Activated CD8-positive, alpha-beta T cell treated with anti-CD3 and anti-CD28 coated beads for 36 hours (primary cell): ENCODE results near the gene ABCC2. TPM values are rescaled to one million over a fixed set of nuclear protein-coding genes. Genes with fewer than 3 reads are reported as not detected.

Experiments used
- ATAC-seq: fragments of 200-7000 bp; cut with Tn5 transposase; one replicate; pipeline ENCODE4 v1.10.0; 2021; ENCODE audit warnings: mild to moderate bottlenecking, moderate library complexity
- CTCF ChIA-PET: fragments of 350-600 bp; sonication (Branson Sonifier 250); formaldehyde crosslinking; loops from one replicate; lab custom pipeline; 2021; ENCODE audit warnings: antibody characterized with exemption; lab: Charles Lee
- POLR2A ChIA-PET: fragments of 350-600 bp; sonication (Branson Sonifier 250); formaldehyde crosslinking; loops from one replicate; lab custom pipeline; 2021; ENCODE audit warnings: antibody characterized with exemption; lab: Charles Lee
- DNase-seq: peaks from one replicate; pipeline ENCODE4 v3.0.0-alpha.2; 2020
- H3K27ac Mint-ChIP-seq: one replicate; pipeline ENCODE4 v1.8.0; 2021; ENCODE audit warnings: mild to moderate bottlenecking, mixed read lengths
- H3K27me3 Mint-ChIP-seq: one replicate; pipeline ENCODE4 v1.8.0; 2021; ENCODE audit warnings: mixed read lengths
- H3K36me3 Mint-ChIP-seq: one replicate; pipeline ENCODE4 v1.8.0; 2021; ENCODE audit warnings: low read depth, mixed read lengths
- H3K4me1 Mint-ChIP-seq: one replicate; pipeline ENCODE4 v1.8.0; 2021; ENCODE audit warnings: low read depth, mixed read lengths
- H3K4me3 Mint-ChIP-seq: one replicate; pipeline ENCODE4 v1.8.0; 2021; ENCODE audit warnings: mild to moderate bottlenecking, moderate library complexity, mixed read lengths
- H3K9me3 Mint-ChIP-seq: one replicate; pipeline ENCODE4 v1.8.0; 2021; ENCODE audit warnings: mixed read lengths
- CTCF ChIP-seq: fragments of 200-600 bp; IDR thresholded peaks from one replicate; pipeline ENCODE4 v1.8.0; 2022; ENCODE audit warnings: antibody characterized with exemption, mild to moderate bottlenecking
- intact Hi-C: fragments of 100-400 bp; cut with micrococcal nuclease; formaldehyde crosslinking; loops from one replicate; pipeline ENCODE4 v1.10.0; 2022
- total RNA-seq, 2 experiments: library from RNA; stranded (reverse); gene quantifications; one replicate each; pipeline ENCODE4 v1.2.3, GENCODE V29; 2021

Gene ABCC2
- total RNA-seq, 2 experiments from 2014 or later = 0.87 to 1.0 TPM

GRCh38 chr10:99849057-99849456 lies 66.6 kb downstream of the ABCC2 start:
- no peaks in the 10 kb centered on the region for H3K9me3 Mint-ChIP-seq
- ChIA-PET CTCF (interaction anchor here (2.5 to 11.7 kb wide), 3 partner anchors 10 to 196 kb away, joined by 9 to 196 read pairs (median 25); partner anchors contain the start of gene DNMBP), POLR2A (interaction anchor here (1.9 kb wide), 1 partner anchor 10 kb away, joined by 7 read pairs; no protein-coding TSS in a partner anchor)
- ATAC-seq (no peak), DNase-seq (no peak)
- intact Hi-C loops = loop anchor here (10.0 kb wide), 1 partner anchor 166 kb away; no protein-coding TSS in a partner anchor
- no peak overlapping the region for H3K27ac Mint-ChIP-seq
- no peak overlapping the region for H3K4me3 Mint-ChIP-seq
- H3K36me3 Mint-ChIP-seq = no peaks in the 10 kb centered on the region
- no peak for TF ChIP-seq CTCF
- no peaks in the 10 kb centered on the region for H3K27me3 Mint-ChIP-seq
- H3K4me1 Mint-ChIP-seq = peaks cover 5% of the 10 kb centered on the region

- Mint-ChIP-seq H3K4me1 (peaks cover 5% of the 10 kb centered on the region), H3K27ac (no peak overlapping the region), H3K27me3 (no peaks in the 10 kb centered on the region), H3K9me3 (no peaks in the 10 kb centered on the region), H3K4me3 (no peak overlapping the region), H3K36me3 (no peaks in the 10 kb centered on the region)
- POLR2A ChIA-PET = interaction anchor here (1.9 kb wide), 1 partner anchor 10 kb away, joined by 7 read pairs; no protein-coding TSS in a partner anchor
- CTCF ChIA-PET = interaction anchor here (2.5 to 11.7 kb wide), 3 partner anchors 9 to 195 kb away, joined by 9 to 196 read pairs (median 25); partner anchors contain the start of gene DNMBP
- intact Hi-C loops = loop anchor here (10.0 kb wide), 1 partner anchor 165 kb away; no protein-coding TSS in a partner anchor
- ATAC-seq (no peak), DNase-seq (no peak)
- TF ChIP-seq CTCF = no peak
Observed at GRCh38 chr10:99849536-99849935, 67.1 kb downstream of the ABCC2 start.

GRCh38 chr10:99850021-99850766 lies 67.8 kb downstream of the ABCC2 start:
- CTCF ChIA-PET = interaction anchor here (0.6 to 11.7 kb wide), 4 partner anchors 8 to 195 kb away, joined by 3 to 196 read pairs (median 17); partner anchors contain the start of gene DNMBP
- Mint-ChIP-seq H3K4me1 (peaks cover 5% of the 10 kb centered on the region), H3K9me3 (no peaks in the 10 kb centered on the region), H3K27me3 (no peaks in the 10 kb centered on the region), H3K4me3 (no peak overlapping the region), H3K36me3 (no peaks in the 10 kb centered on the region), H3K27ac (no peak overlapping the region)
- no peak for ATAC-seq
- no peak for TF ChIP-seq CTCF
- DNase-seq = no peak
- POLR2A ChIA-PET = interaction anchor here (1.9 kb wide), 1 partner anchor 9 kb away, joined by 7 read pairs; no protein-coding TSS in a partner anchor
- intact Hi-C loops = no loop called here

- intact Hi-C loops = no loop called here
- H3K4me3 Mint-ChIP-seq = no peak overlapping the region
- H3K27me3 Mint-ChIP-seq = no peaks in the 10 kb centered on the region
- no peaks in the 10 kb centered on the region for H3K36me3 Mint-ChIP-seq
- no peak for DNase-seq
- peaks cover 3% of the 10 kb centered on the region for H3K4me1 Mint-ChIP-seq
- H3K9me3 Mint-ChIP-seq = no peaks in the 10 kb centered on the region
- no peak for TF ChIP-seq CTCF
- H3K27ac Mint-ChIP-seq = no peak overlapping the region
- ChIA-PET POLR2A (no interaction called here), CTCF (interaction anchor here (0.6 to 11.7 kb wide), 3 partner anchors 41 to 194 kb away, joined by 3 to 196 read pairs (median 25); partner anchors contain the start of gene DNMBP)
- ATAC-seq = no peak
Observed at GRCh38 chr10:99850767-99851340, 68.4 kb downstream of the ABCC2 start.
